GM23248 (cell line): ENCODE results near the gene WIZ. TPM values are rescaled to one million over a fixed set of nuclear protein-coding genes. Genes with fewer than 3 reads are reported as not detected.

ENCODE experiments used
- DNase-seq: peaks from one replicate; pipeline ENCODE4 v3.0.0-alpha.2; 2015
- H2AFZ ChIP-seq: fragments of 200-600 bp; sonication (generic); 2 replicates; pipeline ENCODE4 v1.6.1; 2016; ENCODE audit warnings: antibody characterized with exemption
- H3F3A ChIP-seq: fragments of 200-600 bp; sonication (generic); 2 replicates; pipeline ENCODE4 v1.6.1; 2016; ENCODE audit warnings: mild to moderate bottlenecking, antibody characterized with exemption, mixed run types; ENCODE audit not compliant: insufficient read depth
- H3K27ac ChIP-seq: fragments of 200-600 bp; sonication (generic); 2 replicates; pipeline ENCODE4 v1.5.1; 2016; ENCODE audit warnings: mild to moderate bottlenecking
- H3K27me3 ChIP-seq: fragments of 200-600 bp; sonication (generic); replicated peaks from 2 replicates; pipeline ENCODE4 v1.6.1; 2016; ENCODE audit warnings: mild to moderate bottlenecking; ENCODE audit not compliant: insufficient read depth
- H3K36me3 ChIP-seq: fragments of 200-600 bp; sonication (generic); 2 replicates; pipeline ENCODE4 v1.6.1; 2016; ENCODE audit warnings: low read depth, mild to moderate bottlenecking
- H3K4me1 ChIP-seq: fragments of 200-600 bp; sonication (generic); 2 replicates; pipeline ENCODE4 v1.6.1; 2016; ENCODE audit warnings: mild to moderate bottlenecking; ENCODE audit not compliant: insufficient read depth
- H3K4me2 ChIP-seq: fragments of 200-600 bp; sonication (generic); one replicate; pipeline ENCODE4 v1.6.1; 2016; ENCODE audit warnings: mild to moderate bottlenecking; ENCODE audit not compliant: unreplicated experiment
- H3K4me3 ChIP-seq: fragments of 200-600 bp; sonication (generic); 2 replicates; pipeline ENCODE4 v1.5.1; 2016; ENCODE audit warnings: mild to moderate bottlenecking
- H3K79me2 ChIP-seq: fragments of 200-600 bp; sonication (generic); 2 replicates; pipeline ENCODE4 v1.6.1; 2016; ENCODE audit warnings: mild to moderate bottlenecking; ENCODE audit not compliant: insufficient read depth
- H3K9ac ChIP-seq: fragments of 200-600 bp; sonication (generic); 2 replicates; pipeline ENCODE4 v1.6.1; 2016; ENCODE audit warnings: mild to moderate bottlenecking
- H3K9me2 ChIP-seq: fragments of 200-600 bp; sonication (generic); 2 replicates; pipeline ENCODE4 v1.6.1; 2016; ENCODE audit warnings: mixed run types, mild to moderate bottlenecking, moderate library complexity; ENCODE audit not compliant: insufficient read depth
- H3K9me3 ChIP-seq: fragments of 200-600 bp; sonication (generic); one replicate; pipeline ENCODE4 v1.6.1; 2017; ENCODE audit warnings: low read depth
- H4K20me1 ChIP-seq: fragments of 200-600 bp; sonication (generic); 2 replicates; pipeline ENCODE4 v1.6.0; 2016; ENCODE audit not compliant: insufficient read depth
- EZH2 ChIP-seq: fragments of 200-600 bp; sonication (generic); IDR thresholded peaks from 2 replicates; pipeline ENCODE4 v1.6.1; 2018; ENCODE audit warnings: antibody characterized with exemption, mild to moderate bottlenecking; ENCODE audit not compliant: insufficient read depth, poor library complexity, severe bottlenecking
- EZH2phosphoT487 ChIP-seq: fragments of 200-600 bp; sonication (generic); IDR thresholded peaks from 2 replicates; pipeline ENCODE4 v1.6.1; 2018; ENCODE audit warnings: antibody characterized with exemption, moderate library complexity, mild to moderate bottlenecking, low read depth; ENCODE audit not compliant: insufficient read depth
- WGBS, 2 experiments: methylation state at CpG; one replicate each; pipeline ENCODE4 v1.1.6; 2015 to 2017; ENCODE audit warnings: low lambda C conversion rate in 2 of 2, low coverage in 1 of 2; ENCODE audit errors: missing lambda C conversion rate in 2 of 2; 5-methylcytosine and 5-hydroxymethylcytosine counted together
- in situ Hi-C: fragments of 300-500 bp; cut with MboI; formaldehyde crosslinking; loops from 2 replicates; pipeline ENCODE4 v1.15.0; 2020
- polyA plus RNA-seq: library from polyadenylated mRNA; unstranded; fragments of >200 nt; fragmentation: Nextera tagmentation; extraction: Ambion mirVana; gene quantifications from 2 replicates; pipeline ENCODE4 v1.2.1, GENCODE V29; 2016
- total RNA-seq: library from RNA; depleted of rRNA; stranded (reverse); fragments of >200 nt; shearing (Covaris generic); gene quantifications from 2 replicates; pipeline ENCODE4 v1.2.3, GENCODE V29; 2014

The WIZ gene
- total and polyA plus RNA-seq, 2 experiments from 2014 or later: 6.1 to 22.0 TPM

- TF ChIP-seq EZH2phosphoT487 (no peak), EZH2 (no peak)
- Histone ChIP-seq H3K27me3 (peaks cover 29% of the 10 kb centered on the region), H3K9me2 (no peaks in the 10 kb centered on the region), H3F3A (no peaks in the 10 kb centered on the region), H4K20me1 (no peaks in the 10 kb centered on the region), H3K27ac (no peak overlapping the region), H3K4me1 (no peaks in the 10 kb centered on the region), H3K9me3 (no peaks in the 10 kb centered on the region), H3K9ac (no peak overlapping the region), H3K36me3 (no peaks in the 10 kb centered on the region), H2AFZ (no peak overlapping the region), H3K4me2 (no peak overlapping the region), H3K79me2 (no peaks in the 10 kb centered on the region), H3K4me3 (no peak overlapping the region)
- in situ Hi-C loops: no loop called here
- WGBS, 2 experiments: 11 to 14% methylated on average over 43 to 54 of the region's 54 CpGs
- no peak for DNase-seq
These were observed 8.1 kb upstream of the WIZ start for GRCh38 chr19:15457701-15458484.

DNA sequence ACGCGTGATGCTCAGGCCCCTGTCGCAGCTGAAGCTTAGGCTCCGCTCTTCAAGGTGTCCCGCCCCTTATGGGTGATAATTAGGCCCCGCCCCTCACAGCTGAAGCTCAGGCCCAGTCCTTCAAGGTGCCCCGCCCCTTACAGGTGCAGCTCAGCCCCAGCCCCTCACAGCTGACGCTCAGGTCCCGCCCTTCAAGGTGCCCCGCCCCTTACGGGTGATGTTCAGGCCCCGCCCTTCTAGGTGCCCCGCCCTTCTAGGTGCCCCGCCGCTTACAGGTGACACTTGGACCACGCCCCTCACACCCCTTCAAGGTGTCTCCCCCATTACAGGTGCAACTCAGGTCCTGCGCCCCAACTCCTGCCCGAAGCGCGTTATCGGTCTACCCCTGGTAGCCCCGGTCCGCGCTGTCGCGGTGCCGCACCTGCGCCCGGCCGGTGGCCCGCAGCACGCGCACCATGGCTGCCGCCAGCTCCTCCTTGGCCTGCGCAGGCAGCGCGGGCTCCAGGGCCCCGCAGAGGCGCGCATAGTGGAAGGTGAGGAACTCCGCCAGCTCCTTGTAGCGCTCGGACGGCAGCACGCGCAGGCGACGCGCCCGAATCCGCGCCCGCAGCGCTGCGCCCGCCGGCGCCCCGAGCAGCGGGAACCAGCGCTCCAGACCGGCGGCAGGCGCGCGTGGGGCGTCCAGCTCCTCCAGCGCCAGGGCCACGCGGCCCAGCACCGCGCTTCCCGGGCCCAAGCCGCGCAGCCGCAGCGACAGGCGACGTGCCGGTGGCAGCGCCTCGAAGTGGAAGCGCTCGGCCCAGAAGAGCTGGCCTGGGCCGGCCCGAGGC lies 7.3 kb upstream of the WIZ start:
- TF ChIP-seq EZH2: no peak
- no peak for TF ChIP-seq EZH2phosphoT487
- H3K79me2 ChIP-seq: no peaks in the 10 kb centered on the region
- WGBS, 2 experiments: 3 to 5% methylated on average over 38 to 52 of the region's 86 CpGs
- in situ Hi-C loops: no loop called here
- no peaks in the 10 kb centered on the region for H3K9me2 ChIP-seq
- H3K4me3 ChIP-seq: no peak overlapping the region
- H3K4me1 ChIP-seq: no peaks in the 10 kb centered on the region
- no peak overlapping the region for H3K4me2 ChIP-seq
- H3K27ac ChIP-seq: no peak overlapping the region
- H4K20me1 ChIP-seq: no peaks in the 10 kb centered on the region
- H3K36me3 ChIP-seq: no peaks in the 10 kb centered on the region
- no peak overlapping the region for H3K9ac ChIP-seq
- peaks cover 1% of the 10 kb centered on the region; the same call in 1 of the 2 replicates for H3F3A ChIP-seq
- no peaks in the 10 kb centered on the region for H3K9me3 ChIP-seq
- H3K27me3 ChIP-seq: peaks cover 29% of the 10 kb centered on the region
- DNase-seq: peak; percentile 21
- H2AFZ ChIP-seq: no peak overlapping the region

GRCh38 chr19:15456441-15456840 lies 6.7 kb upstream of the WIZ start:
- Histone ChIP-seq H2AFZ (no peak overlapping the region), H3K27ac (no peak overlapping the region), H3K36me3 (no peaks in the 10 kb centered on the region), H3K4me3 (no peak overlapping the region), H3K9me2 (no peaks in the 10 kb centered on the region), H3F3A (peaks cover 8% of the 10 kb centered on the region; the same call in 1 of the 2 replicates), H3K4me1 (no peaks in the 10 kb centered on the region), H3K9ac (no peak overlapping the region), H4K20me1 (no peaks in the 10 kb centered on the region), H3K79me2 (no peaks in the 10 kb centered on the region), H3K4me2 (no peak overlapping the region), H3K9me3 (no peaks in the 10 kb centered on the region), H3K27me3 (peaks cover 29% of the 10 kb centered on the region)
- TF ChIP-seq EZH2: no peak
- TF ChIP-seq EZH2phosphoT487: no peak
- in situ Hi-C loops: no loop called here
- WGBS, 2 experiments: 27 to 30% methylated on average over 14 of the region's 14 CpGs
- DNase-seq: no peak

DNA sequence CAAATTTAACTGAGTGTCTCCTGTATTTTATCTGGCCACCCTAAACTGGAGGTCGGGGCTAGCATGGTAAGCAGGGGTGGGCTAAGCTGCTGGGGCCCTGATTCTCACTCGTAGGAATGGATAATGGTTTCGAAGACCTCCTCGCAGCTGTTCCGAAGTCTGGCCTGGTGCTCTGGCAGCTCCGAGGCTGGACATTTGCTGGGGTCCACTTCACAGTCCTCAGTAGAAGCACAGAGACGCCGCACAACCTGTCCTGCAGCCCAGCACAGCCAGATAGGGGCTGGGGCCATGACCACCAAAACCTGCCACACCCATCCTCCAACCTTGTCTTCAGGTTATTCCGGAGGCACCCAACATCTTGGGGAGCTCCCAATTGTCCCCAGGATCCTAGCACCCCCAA lies 6.2 kb upstream of the WIZ start:
- in situ Hi-C loops: no loop called here
- Histone ChIP-seq H3K4me2 (no peak overlapping the region), H3K9me2 (no peaks in the 10 kb centered on the region), H3F3A (peaks cover 12% of the 10 kb centered on the region; the same call in 1 of the 2 replicates), H3K27me3 (peaks cover 29% of the 10 kb centered on the region), H4K20me1 (no peaks in the 10 kb centered on the region), H3K79me2 (no peaks in the 10 kb centered on the region), H3K9ac (no peak overlapping the region), H3K9me3 (no peaks in the 10 kb centered on the region), H3K36me3 (no peaks in the 10 kb centered on the region), H3K4me1 (no peaks in the 10 kb centered on the region), H3K4me3 (no peak overlapping the region), H3K27ac (no peak overlapping the region), H2AFZ (no peak overlapping the region)
- WGBS, 2 experiments: 69 to 74% methylated on average over 9 of the region's 9 CpGs
- no peak for TF ChIP-seq EZH2
- no peak for TF ChIP-seq EZH2phosphoT487
- DNase-seq: no peak
